K562 (cell line): Measurements from ENCODE around the gene PGAM2. TPM values are rescaled to one million over a fixed set of nuclear protein-coding genes. Genes with fewer than 3 reads are reported as not detected.

Experiments used
- CBFB ChIP-seq: sonication (generic); formaldehyde crosslinking; IDR thresholded peaks from 2 replicates; pipeline ENCODE4 v1.4.0; 2020; ENCODE audit warnings: mild to moderate bottlenecking, missing genetic modification reagents
- CGGBP1 ChIP-seq: fragments of 250-450 bp; sonication (Bioruptor Pico); IDR thresholded peaks from 2 replicates; pipeline ENCODE4 v1.9.0; 2021; ENCODE audit warnings: mild to moderate bottlenecking
- FIP1L1 ChIP-seq: fragments of 200-400 bp; formaldehyde crosslinking; IDR thresholded peaks from 2 replicates; pipeline ENCODE4 v1.6.1; 2018; ENCODE audit warnings: mild to moderate bottlenecking, low read depth, low read length; ENCODE audit not compliant: poor library complexity, severe bottlenecking
- HNRNPL ChIP-seq: fragments of 200-400 bp; formaldehyde crosslinking; IDR thresholded peaks from 2 replicates; pipeline ENCODE4 v1.6.1; 2017; ENCODE audit warnings: low read depth, mild to moderate bottlenecking, low read length
- KLF6 ChIP-seq: fragments of 250-450 bp; sonication (Bioruptor Pico); IDR thresholded peaks from 2 replicates; pipeline ENCODE4 v1.4.0; 2020; ENCODE audit warnings: mild to moderate bottlenecking, moderate library complexity, borderline replicate concordance
- TAF9B ChIP-seq: fragments of 450-650 bp; IDR thresholded peaks from 2 replicates; pipeline ENCODE4 v1.6.1; 2018; ENCODE audit warnings: mild to moderate bottlenecking; ENCODE audit not compliant: partially characterized antibody
- TSHZ1 ChIP-seq: fragments of 250-450 bp; sonication (Bioruptor Pico); IDR thresholded peaks from 2 replicates; pipeline ENCODE4 v1.4.0; 2020; ENCODE audit warnings: mild to moderate bottlenecking, moderate library complexity
- ZNF609 ChIP-seq: sonication (generic); formaldehyde crosslinking; IDR thresholded peaks from 2 replicates; pipeline ENCODE4 v1.8.1; 2023; ENCODE audit warnings: missing genetic modification reagents, mild to moderate bottlenecking, borderline replicate concordance
- polyA plus RNA-seq, 8 experiments: library from polyadenylated mRNA; depleted of rRNA in 4 of 8; stranded (reverse) in 5 of 8; unstranded in 3 of 8; fragments of >200 nt; fragmentation: Nextera tagmentation in 2 of 8; fragmentation: Illumina TruSeq in 1 of 8; extraction: Ambion mirVana in 2 of 8; extraction: Trizol in 1 of 8; gene quantifications; 2 replicates each; pipeline versions ENCODE4 v1.2.1 to v1.2.3, GENCODE V29; 2011 to 2014; ENCODE audit warnings: inconsistent platforms in 1 of 8, missing spikeins in 1 of 8
- total RNA-seq, 7 experiments: library from RNA; depleted of rRNA in 6 of 7; stranded (reverse); fragments of >200 nt in 6 of 7; fragmentation: Illumina TruSeq in 2 of 7; extraction: Trizol in 2 of 7; gene quantifications; 2 replicates each; pipeline versions ENCODE4 v1.2.1 to v1.2.3, GENCODE V29; 2011 to 2021; ENCODE audit warnings: low replicate concordance in 1 of 7

The PGAM2 gene
- total and polyA plus RNA-seq, 9 of the 15 experiments (the other 6 are each of a cell fraction or from before 2014, with no cell fraction given), result not detected

DNA sequence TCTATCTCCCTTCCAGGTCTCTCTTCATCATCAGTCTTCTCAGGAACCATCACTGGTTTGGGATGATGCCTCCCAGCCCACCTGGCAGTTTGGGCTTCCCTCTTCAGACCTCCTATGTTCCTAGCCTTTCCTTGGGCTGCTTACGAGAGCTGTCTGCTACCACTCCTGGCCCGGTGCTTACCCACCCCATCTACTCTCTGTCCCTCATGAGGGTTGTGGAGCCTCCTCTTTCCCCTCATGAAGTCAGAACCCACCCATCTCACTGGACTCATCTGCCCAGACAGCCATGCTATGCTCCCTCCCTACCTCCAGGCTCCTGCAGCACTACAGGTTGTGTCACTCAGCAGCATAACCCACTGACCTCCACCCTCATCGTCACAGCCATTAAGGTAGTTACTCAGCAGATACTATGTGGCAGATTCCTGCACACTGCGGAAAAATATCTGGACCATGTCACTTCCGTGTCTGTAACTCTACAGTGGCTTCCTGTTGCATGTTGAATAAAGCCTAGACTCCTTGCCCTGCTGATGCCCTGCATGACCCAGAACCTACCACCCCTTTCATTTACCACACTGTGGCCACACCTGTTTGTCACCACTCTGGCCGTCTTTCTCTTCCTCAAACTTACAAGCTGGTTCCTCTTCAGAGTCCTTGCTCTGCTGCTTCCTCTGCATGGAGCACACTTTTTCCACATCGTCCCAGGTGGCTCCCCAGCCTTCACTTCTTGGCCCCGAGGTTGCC lies 18.9 kb downstream of the PGAM2 start (continued):
- TF ChIP-seq TSHZ1 (CRISPR knock-in tag), result no peak
- no peak for TF ChIP-seq CBFB (CRISPR knock-in tag)
- no peak for TF ChIP-seq TAF9B
- no peak for TF ChIP-seq ZNF609 (CRISPR knock-in tag)
- no peak for TF ChIP-seq HNRNPL
- TF ChIP-seq KLF6 (CRISPR knock-in tag), result no peak
- no peak for TF ChIP-seq CGGBP1 (CRISPR knock-in tag)
- no peak for TF ChIP-seq FIP1L1
